PC-9 (cell line): ENCODE measurements around the gene DHPS. TPM values are rescaled to one million over a fixed set of nuclear protein-coding genes. Genes with fewer than 3 reads are reported as not detected.

Experiments used
- BruUV-seq: library from RNA; stranded (reverse); fragments of 400-500 nt; replicated peaks from 2 replicates; lab custom pipeline; 2021; lab: Mats Ljungman, UMichigan
- CTCF ChIA-PET: fragments of 300-600 bp; sonication (Branson Sonifier 250); formaldehyde crosslinking; loops from one replicate; lab custom pipeline; 2022; ENCODE audit warnings: antibody characterized with exemption; lab: Charles Lee
- POLR2A ChIA-PET: fragments of 300-600 bp; sonication (Branson Sonifier 250); formaldehyde crosslinking; loops from one replicate; lab custom pipeline; 2022; ENCODE audit warnings: antibody characterized with exemption; ENCODE audit not compliant: unreplicated experiment; lab: Charles Lee
- DNase-seq, 2 experiments: peaks; one replicate each; pipeline versions ENCODE4 v3.0.0 to v3.0.0-alpha.2; 2015 to 2022; ENCODE audit warnings: mixed read lengths in 1 of 2
- H2AFZ ChIP-seq: fragments of 200-600 bp; sonication (generic); 2 replicates; pipeline ENCODE4 v1.8.1; 2017; ENCODE audit warnings: antibody characterized with exemption
- H3F3A ChIP-seq: fragments of 200-600 bp; sonication (generic); 2 replicates; pipeline ENCODE4 v1.8.1; 2017; ENCODE audit warnings: antibody characterized with exemption, mild to moderate bottlenecking, low read depth; ENCODE audit not compliant: insufficient read depth
- H3K27ac ChIP-seq: fragments of 200-600 bp; sonication (generic); 2 replicates; pipeline ENCODE4 v1.6.1; 2016; ENCODE audit warnings: mixed run types
- H3K27me3 ChIP-seq: fragments of 200-600 bp; sonication (generic); 2 replicates; pipeline ENCODE4 v1.6.1; 2016; ENCODE audit warnings: low read depth, mixed run types; ENCODE audit not compliant: insufficient read depth
- H3K36me3 ChIP-seq: fragments of 200-600 bp; sonication (generic); 2 replicates; pipeline ENCODE4 v1.6.1; 2016; ENCODE audit warnings: low read depth, mixed run types
- H3K4me1 ChIP-seq: fragments of 200-600 bp; sonication (generic); replicated peaks from 2 replicates; pipeline ENCODE4 v1.6.1; 2016; ENCODE audit warnings: mixed run types; ENCODE audit not compliant: insufficient read depth
- H3K4me2 ChIP-seq: fragments of 200-600 bp; sonication (generic); 2 replicates; pipeline ENCODE4 v1.6.1; 2017; ENCODE audit warnings: mixed run types
- H3K4me3 ChIP-seq: fragments of 200-600 bp; sonication (generic); 2 replicates; pipeline ENCODE4 v1.6.1; 2016; ENCODE audit warnings: mixed run types
- H3K79me2 ChIP-seq: fragments of 200-600 bp; sonication (generic); 2 replicates; pipeline ENCODE4 v1.6.1; 2017; ENCODE audit warnings: low read depth, mixed run types
- H3K9me2 ChIP-seq: fragments of 200-600 bp; sonication (generic); 2 replicates; pipeline ENCODE4 v1.8.1; 2017; ENCODE audit warnings: mild to moderate bottlenecking; ENCODE audit not compliant: insufficient read depth
- H3K9me3 ChIP-seq: fragments of 200-600 bp; sonication (generic); 2 replicates; pipeline ENCODE4 v1.8.1; 2016; ENCODE audit warnings: low read depth; ENCODE audit not compliant: insufficient read depth
- H4K20me1 ChIP-seq: fragments of 200-600 bp; sonication (generic); 2 replicates; pipeline ENCODE4 v1.8.1; 2017; ENCODE audit not compliant: insufficient read depth
- EZH2 ChIP-seq: fragments of 200-600 bp; sonication (generic); IDR thresholded peaks from 2 replicates; pipeline ENCODE4 v1.8.0; 2017; ENCODE audit warnings: antibody characterized with exemption, low read depth
- intact Hi-C: fragments of 100-400 bp; cut with micrococcal nuclease; formaldehyde crosslinking; loops from one replicate; pipeline ENCODE4 v1.10.0; 2022; ENCODE audit not compliant: unreplicated experiment
- total RNA-seq: library from RNA; stranded (reverse); gene quantifications from 2 replicates; pipeline ENCODE4 v1.2.3, GENCODE V29; 2021
- TF ChIP-seq, protein P1 (sequence below): fragments of 200-600 bp; sonication (generic); conservative IDR thresholded peaks from 2 replicates; pipeline ENCODE4 v1.6.1; 2017; ENCODE audit warnings: mixed run types, antibody characterized with exemption, mild to moderate bottlenecking, moderate library complexity

Gene DHPS
- total RNA-seq, 1 experiment from 2014 or later = 106 TPM

DNA sequence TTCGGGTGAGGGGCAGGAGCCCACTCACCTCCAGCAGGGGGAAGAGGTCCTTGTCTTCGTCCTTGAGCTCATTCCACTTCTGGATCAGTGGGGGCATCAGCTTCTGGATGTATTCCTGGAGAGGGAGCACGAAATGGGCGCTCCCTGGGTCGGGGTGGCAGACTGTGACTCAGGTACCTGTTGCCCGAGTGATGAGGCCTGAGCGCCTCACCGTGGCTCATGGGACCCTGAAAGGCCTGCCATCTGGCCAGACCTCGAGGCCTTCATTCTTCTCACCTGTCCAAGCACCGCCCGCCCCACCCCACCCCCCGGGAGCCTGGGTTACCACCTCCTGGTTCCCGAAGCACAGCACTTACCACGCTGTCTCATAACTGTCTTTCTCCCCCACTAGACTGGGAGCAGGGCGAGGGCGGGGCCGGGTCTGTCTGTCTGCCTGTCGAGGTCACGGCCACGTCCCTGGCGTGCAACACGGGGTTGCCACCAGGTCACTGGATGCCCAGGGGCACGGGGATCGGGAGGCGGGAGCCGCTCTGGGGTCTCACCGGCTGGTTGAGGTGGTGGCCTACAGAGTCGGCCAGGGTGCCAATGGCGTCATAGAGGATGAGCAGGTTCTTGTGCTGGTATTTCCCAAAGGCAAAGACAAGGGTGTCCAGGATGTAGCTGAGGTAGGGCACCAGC lies 24.1 kb upstream of the DHPS start:
- H2AFZ ChIP-seq = no peak overlapping the region

DNA sequence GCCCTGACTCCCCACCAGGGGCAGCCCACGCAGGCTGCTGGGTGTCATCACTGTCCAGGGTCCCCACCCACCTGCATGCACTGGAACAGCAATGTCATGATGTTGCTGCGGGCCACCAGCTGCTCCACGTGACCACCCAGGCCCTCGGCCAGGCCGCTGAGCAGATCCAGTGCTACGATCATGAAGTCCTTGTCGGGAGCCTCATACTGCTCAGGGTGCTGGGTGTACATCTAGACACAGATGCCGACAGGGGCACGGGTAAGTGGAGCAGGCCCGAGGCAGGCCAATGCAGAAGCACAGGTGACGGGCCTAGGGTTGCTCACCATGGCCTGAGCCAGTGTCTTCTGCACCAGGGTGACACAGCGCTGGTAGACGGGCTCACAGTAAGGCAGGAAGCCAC lies 23.5 kb upstream of the DHPS start:
- DNase-seq = no peak
- Histone ChIP-seq H3K4me1 (no peaks in the 10 kb centered on the region), H3K27me3 (no peaks in the 10 kb centered on the region), H3K9me3 (no peaks in the 10 kb centered on the region), H2AFZ (no peak overlapping the region), H3K79me2 (no peaks in the 10 kb centered on the region), H3K4me3 (no peak overlapping the region), H3K9me2 (no peaks in the 10 kb centered on the region), H3K4me2 (no peak overlapping the region), H4K20me1 (peaks cover 18% of the 10 kb centered on the region; the same call in 1 of the 2 replicates), H3F3A (peaks cover 27% of the 10 kb centered on the region), H3K27ac (no peak overlapping the region), H3K36me3 (peaks cover 45% of the 10 kb centered on the region)
- intact Hi-C loops = no loop called here
- ChIA-PET CTCF (no interaction called here), POLR2A (no interaction called here)
- no TSS peak for BruUV-seq
- TF ChIP-seq, protein P1, sequence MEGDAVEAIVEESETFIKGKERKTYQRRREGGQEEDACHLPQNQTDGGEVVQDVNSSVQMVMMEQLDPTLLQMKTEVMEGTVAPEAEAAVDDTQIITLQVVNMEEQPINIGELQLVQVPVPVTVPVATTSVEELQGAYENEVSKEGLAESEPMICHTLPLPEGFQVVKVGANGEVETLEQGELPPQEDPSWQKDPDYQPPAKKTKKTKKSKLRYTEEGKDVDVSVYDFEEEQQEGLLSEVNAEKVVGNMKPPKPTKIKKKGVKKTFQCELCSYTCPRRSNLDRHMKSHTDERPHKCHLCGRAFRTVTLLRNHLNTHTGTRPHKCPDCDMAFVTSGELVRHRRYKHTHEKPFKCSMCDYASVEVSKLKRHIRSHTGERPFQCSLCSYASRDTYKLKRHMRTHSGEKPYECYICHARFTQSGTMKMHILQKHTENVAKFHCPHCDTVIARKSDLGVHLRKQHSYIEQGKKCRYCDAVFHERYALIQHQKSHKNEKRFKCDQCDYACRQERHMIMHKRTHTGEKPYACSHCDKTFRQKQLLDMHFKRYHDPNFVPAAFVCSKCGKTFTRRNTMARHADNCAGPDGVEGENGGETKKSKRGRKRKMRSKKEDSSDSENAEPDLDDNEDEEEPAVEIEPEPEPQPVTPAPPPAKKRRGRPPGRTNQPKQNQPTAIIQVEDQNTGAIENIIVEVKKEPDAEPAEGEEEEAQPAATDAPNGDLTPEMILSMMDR = no peak
- no peak for TF ChIP-seq EZH2

More for the DNA sequence above, 24.1 kb upstream of the DHPS start:
- CTCF ChIA-PET = no interaction called here
- Histone ChIP-seq H3K79me2 (no peaks in the 10 kb centered on the region), H3F3A (peaks cover 31% of the 10 kb centered on the region), H3K4me2 (no peak overlapping the region), H3K9me3 (no peaks in the 10 kb centered on the region), H3K36me3 (peaks cover 47% of the 10 kb centered on the region), H3K4me3 (no peak overlapping the region), H3K4me1 (no peaks in the 10 kb centered on the region), H3K27ac (no peak overlapping the region), H4K20me1 (peaks cover 18% of the 10 kb centered on the region), H3K9me2 (no peaks in the 10 kb centered on the region), H3K27me3 (no peaks in the 10 kb centered on the region)
- intact Hi-C loops = no loop called here
- no peak for DNase-seq
- TF ChIP-seq EZH2 = no peak
- TF ChIP-seq, protein P1 = no peak
- POLR2A ChIA-PET = no interaction called here
- BruUV-seq = no TSS peak

- no peaks in the 10 kb centered on the region for H3K4me1 ChIP-seq
- no peak overlapping the region for H3K4me2 ChIP-seq
- no peak overlapping the region for H2AFZ ChIP-seq
- H3K27me3 ChIP-seq = no peaks in the 10 kb centered on the region
- BruUV-seq = no TSS peak
- intact Hi-C loops = no loop called here
- TF ChIP-seq, protein P1 = no peak
- DNase-seq = peak in 1 of 2 experiments; percentile 38
- H3K9me3 ChIP-seq = no peaks in the 10 kb centered on the region
- CTCF ChIA-PET = no interaction called here
- no peak overlapping the region for H3K27ac ChIP-seq
- H3F3A ChIP-seq = peaks cover 40% of the 10 kb centered on the region
- H4K20me1 ChIP-seq = peaks cover 18% of the 10 kb centered on the region; the same call in 1 of the 2 replicates
- peaks cover 38% of the 10 kb centered on the region for H3K36me3 ChIP-seq
- no peaks in the 10 kb centered on the region for H3K9me2 ChIP-seq
- H3K79me2 ChIP-seq = no peaks in the 10 kb centered on the region
- H3K4me3 ChIP-seq = no peak overlapping the region
- POLR2A ChIA-PET = no interaction called here
Observed at GRCh38 chr19:12703046-12703445, 21.4 kb upstream of the DHPS start.
